Tibial artery (tissue), 4 donors: Measurements from ENCODE around the gene GFY.

Experiments
- DNase-seq, 2 donors: peaks; one replicate each; pipeline ENCODE4 v3.0.0-alpha.2; 2019
- H3K27ac ChIP-seq, 2 donors: fragments of 200-600 bp; sonication (generic) in 1 of 2; 1 replicate in 1 of 2; 2 replicates in 1 of 2; pipeline ENCODE4 v1.5.1; 2018 to 2019; ENCODE audit warnings: mild to moderate bottlenecking in 1 of 2
- H3K27me3 ChIP-seq, 2 donors: fragments of 200-600 bp; sonication (generic) in 1 of 2; one replicate each; pipeline versions ENCODE4 v1.5.1 to v1.6.0; 2016 to 2019
- H3K36me3 ChIP-seq, 3 donors: fragments of 200-600 bp; sonication (generic) in 2 of 3; one replicate each; pipeline ENCODE4 v1.5.1; 2016 to 2019; ENCODE audit warnings: mild to moderate bottlenecking in 2 of 3
- H3K4me1 ChIP-seq, 4 donors: fragments of 200-600 bp; sonication (generic) in 2 of 4; 1 replicate in 3 of 4; 2 replicates in 1 of 4; pipeline ENCODE4 v1.5.1; 2016 to 2019
- H3K4me3 ChIP-seq, 2 donors: fragments of 200-600 bp; sonication (generic) in 1 of 2; 1 replicate in 1 of 2; 2 replicates in 1 of 2; pipeline ENCODE4 v1.5.1; 2018 to 2019; ENCODE audit warnings: mild to moderate bottlenecking in 2 of 2
- H3K9me3 ChIP-seq, 3 donors: fragments of 200-600 bp; sonication (generic) in 1 of 3; one replicate each; pipeline ENCODE4 v1.5.1; 2016 to 2019
- intact Hi-C: fragments of 100-400 bp; cut with DNase I; formaldehyde crosslinking; loops from one replicate; pipeline ENCODE4 v1.15.0; 2023; ENCODE audit warnings: low total_unique reads
- TF ChIP-seq, protein P1 (sequence below), 2 experiments: fragments of 200-600 bp in 1 of 2; fragments of 450-650 bp in 1 of 2; IDR thresholded peaks; one replicate each; pipeline ENCODE4 v1.5.1; 2017 to 2019; ENCODE audit warnings: antibody characterized with exemption in 2 of 2, mild to moderate bottlenecking in 1 of 2, moderate library complexity in 1 of 2

GFY gene, protein sequence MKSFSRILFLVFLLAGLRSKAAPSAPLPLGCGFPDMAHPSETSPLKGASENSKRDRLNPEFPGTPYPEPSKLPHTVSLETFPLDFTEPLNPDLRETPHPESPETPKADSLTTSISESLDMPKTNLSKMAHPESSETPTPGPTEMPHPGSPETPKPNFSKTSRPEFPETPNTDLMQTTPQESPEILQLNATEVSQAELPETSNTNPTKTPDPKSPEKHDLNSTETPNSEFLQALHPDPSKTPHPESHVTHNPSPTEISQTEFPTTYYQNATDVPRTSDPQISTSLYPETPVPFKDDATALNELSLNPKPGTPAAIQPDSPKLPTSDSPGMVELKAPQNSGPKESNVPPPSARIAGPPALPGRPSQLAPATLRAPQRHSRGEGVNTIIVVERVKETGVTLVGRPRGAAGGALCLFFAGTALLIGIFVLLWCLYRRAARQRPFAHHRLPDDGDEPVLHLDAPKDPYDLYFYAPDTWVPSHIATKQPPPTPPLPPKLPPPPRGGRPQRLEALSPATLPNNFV

DNA sequence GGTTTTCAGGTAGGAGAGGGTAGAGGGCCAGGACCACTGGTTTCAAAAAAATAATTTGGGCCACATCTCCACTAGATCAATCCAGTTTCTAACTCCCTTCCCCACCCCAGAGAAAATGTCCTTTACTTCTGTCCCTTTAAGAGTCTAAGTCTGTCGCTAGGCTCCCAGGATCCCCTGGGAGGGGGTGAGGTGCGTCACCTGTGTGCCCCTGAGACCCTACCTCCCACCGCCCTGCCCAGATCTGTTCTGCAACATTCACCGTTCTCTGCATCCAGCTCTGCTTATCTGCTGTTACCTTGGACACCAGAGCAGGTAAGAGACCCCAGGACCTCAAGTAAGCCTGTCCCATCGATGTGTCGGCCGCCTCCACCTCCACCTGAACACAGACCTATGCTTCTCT lies at the start of gene GFY:
GFY (plus strand) TSS at position 211 of the 400 bp plus-strand sequence. CDS start 1,043 bp downstream, outside the sequence.
- Histone ChIP-seq H3K27ac (no peak within 1 kb of the TSS), H3K36me3 (no peaks in the 10 kb centered on the region), H3K9me3 (no peaks in the 10 kb centered on the region), H3K4me3 (no peak within 1 kb of the TSS), H3K27me3 (peaks cover 4 to 98% of the 10 kb centered on the region in 2 donors), H3K4me1 (peaks cover 0 to 46% (median 33%) of the 10 kb centered on the region in 4 donors)
- no peak for DNase-seq
- TF ChIP-seq, protein P1, sequence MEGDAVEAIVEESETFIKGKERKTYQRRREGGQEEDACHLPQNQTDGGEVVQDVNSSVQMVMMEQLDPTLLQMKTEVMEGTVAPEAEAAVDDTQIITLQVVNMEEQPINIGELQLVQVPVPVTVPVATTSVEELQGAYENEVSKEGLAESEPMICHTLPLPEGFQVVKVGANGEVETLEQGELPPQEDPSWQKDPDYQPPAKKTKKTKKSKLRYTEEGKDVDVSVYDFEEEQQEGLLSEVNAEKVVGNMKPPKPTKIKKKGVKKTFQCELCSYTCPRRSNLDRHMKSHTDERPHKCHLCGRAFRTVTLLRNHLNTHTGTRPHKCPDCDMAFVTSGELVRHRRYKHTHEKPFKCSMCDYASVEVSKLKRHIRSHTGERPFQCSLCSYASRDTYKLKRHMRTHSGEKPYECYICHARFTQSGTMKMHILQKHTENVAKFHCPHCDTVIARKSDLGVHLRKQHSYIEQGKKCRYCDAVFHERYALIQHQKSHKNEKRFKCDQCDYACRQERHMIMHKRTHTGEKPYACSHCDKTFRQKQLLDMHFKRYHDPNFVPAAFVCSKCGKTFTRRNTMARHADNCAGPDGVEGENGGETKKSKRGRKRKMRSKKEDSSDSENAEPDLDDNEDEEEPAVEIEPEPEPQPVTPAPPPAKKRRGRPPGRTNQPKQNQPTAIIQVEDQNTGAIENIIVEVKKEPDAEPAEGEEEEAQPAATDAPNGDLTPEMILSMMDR (IDR thresholded peaks at IDR 0.05): no peak
- intact Hi-C loops: no loop called here

DNA sequence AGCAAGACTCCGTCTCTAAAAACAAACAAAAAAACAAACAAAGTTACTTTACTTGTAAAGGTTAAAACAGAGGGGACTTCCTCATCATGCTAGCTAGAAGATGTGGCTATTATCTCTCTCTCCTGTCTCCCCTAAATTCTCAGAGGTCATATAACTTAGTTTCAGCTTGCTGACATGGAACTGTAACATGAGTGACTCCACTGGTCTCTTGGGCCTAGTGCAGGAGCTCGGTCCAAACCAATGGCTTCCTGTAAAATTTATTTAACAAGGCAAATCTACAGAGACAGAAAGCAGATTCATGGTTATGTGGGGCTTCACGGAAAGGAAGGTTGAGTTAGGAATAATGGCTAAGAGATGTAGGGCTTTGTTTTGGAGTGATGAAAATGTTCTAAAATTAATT lies 46.7 kb upstream of the GFY start:
- no peaks in the 10 kb centered on the region for H3K4me1 ChIP-seq
- no peaks in the 10 kb centered on the region for H3K36me3 ChIP-seq
- peaks cover 0 to 20% of the 10 kb centered on the region in 2 donors for H3K27me3 ChIP-seq
- H3K9me3 ChIP-seq: peaks cover 0 to 14% (median 10%) of the 10 kb centered on the region in 3 donors
- H3K27ac ChIP-seq: no peak overlapping the region
- TF ChIP-seq, protein P1 (IDR thresholded peaks at IDR 0.05): no peak
- intact Hi-C loops: no loop called here
- no peak overlapping the region for H3K4me3 ChIP-seq
- no peak for DNase-seq

DNA sequence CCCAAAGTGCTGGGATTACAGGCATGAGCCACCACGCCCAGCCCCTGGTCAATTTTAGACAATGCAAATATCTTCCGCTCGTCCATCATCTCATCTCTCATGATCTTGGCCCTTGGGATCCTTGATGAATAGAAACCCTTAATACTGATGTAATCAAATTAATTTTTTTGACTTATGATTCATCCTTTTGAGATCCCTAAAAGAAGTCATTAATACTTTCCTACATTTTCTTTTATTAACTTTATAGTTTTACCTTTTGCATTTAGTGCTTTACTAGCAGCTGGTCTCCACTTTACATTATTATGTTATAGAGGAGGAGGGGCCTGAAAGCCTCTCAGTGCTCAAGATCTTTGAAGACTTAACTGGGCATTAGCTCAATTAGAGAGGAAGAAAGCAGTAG lies 44.8 kb upstream of the GFY start:
- intact Hi-C loops: no loop called here
- Histone ChIP-seq H3K9me3 (peaks cover 0 to 14% (median 10%) of the 10 kb centered on the region in 3 donors), H3K4me1 (no peaks in the 10 kb centered on the region), H3K27me3 (peaks cover 0 to 21% of the 10 kb centered on the region in 2 donors), H3K36me3 (no peaks in the 10 kb centered on the region), H3K4me3 (no peak overlapping the region), H3K27ac (no peak overlapping the region)
- no peak for DNase-seq
- TF ChIP-seq, protein P1 (IDR thresholded peaks at IDR 0.05): no peak

DNA sequence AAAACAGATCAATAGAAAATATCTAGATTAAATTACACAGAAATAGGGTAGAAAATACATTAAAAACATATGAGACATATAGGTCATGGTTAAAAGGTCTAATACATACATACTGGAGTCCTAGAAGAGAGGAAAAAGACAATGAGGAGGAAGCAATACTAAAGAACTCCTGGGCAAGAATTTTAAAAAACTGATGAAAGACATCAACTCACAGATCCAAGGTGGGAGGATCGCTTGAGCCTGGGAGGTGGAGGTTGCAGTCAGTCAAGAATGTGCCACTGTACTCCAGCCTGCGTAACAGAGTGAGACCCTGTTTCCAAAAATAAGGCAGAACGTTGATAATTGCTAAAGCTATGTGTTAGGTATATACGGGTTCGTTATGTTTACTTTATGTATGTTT lies 42.5 kb upstream of the GFY start:
- Histone ChIP-seq H3K36me3 (no peaks in the 10 kb centered on the region), H3K27me3 (peaks cover 0 to 15% of the 10 kb centered on the region in 2 donors), H3K4me3 (no peak overlapping the region), H3K9me3 (peaks cover 0 to 14% (median 10%) of the 10 kb centered on the region in 3 donors), H3K27ac (no peak overlapping the region), H3K4me1 (no peaks in the 10 kb centered on the region)
- TF ChIP-seq, protein P1 (IDR thresholded peaks at IDR 0.05): no peak
- no peak for DNase-seq
- intact Hi-C loops: no loop called here

DNA sequence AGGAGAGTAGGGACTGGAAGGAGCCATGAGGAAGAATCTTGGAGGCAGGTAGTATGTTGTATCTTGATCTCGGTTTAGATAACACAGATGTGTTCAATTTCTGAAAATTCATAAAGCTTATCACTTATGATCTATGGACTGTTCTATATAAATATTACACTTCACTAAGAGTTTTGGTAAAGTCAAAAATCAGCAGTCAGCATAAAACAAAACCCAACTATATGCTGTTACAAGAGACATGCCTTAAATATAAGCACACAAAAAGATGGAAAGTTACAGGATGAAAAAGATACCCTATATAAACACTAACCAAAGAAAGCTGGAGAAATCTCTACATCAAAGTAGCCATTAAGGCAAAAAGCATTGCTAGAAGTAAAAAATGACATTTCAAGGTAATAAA lies 41.6 kb upstream of the GFY start:
- TF ChIP-seq, protein P1 (IDR thresholded peaks at IDR 0.05): no peak
- no peak for DNase-seq
- H3K36me3 ChIP-seq: no peaks in the 10 kb centered on the region
- H3K27ac ChIP-seq: no peak overlapping the region
- H3K4me1 ChIP-seq: no peaks in the 10 kb centered on the region
- intact Hi-C loops: no loop called here
- no peak overlapping the region for H3K4me3 ChIP-seq
- H3K27me3 ChIP-seq: peaks cover 0 to 25% of the 10 kb centered on the region in 2 donors
- peaks cover 0 to 14% (median 10%) of the 10 kb centered on the region in 3 donors for H3K9me3 ChIP-seq
